ENCODE measurements around the gene SCRT2.

- TF ChIP-seq CTCF (IDR thresholded peaks at IDR 0.05; ENCODE audit: low read depth, low read length, missing input control) (no peak), RAD21 (IDR thresholded peaks at IDR 0.05) (no peak), REST (IDR thresholded peaks at IDR 0.05) (no peak)
Observed at GRCh38 chr20:692044-692443, 16.4 kb upstream of the SCRT2 start.

All from liver (tissue), 3 donors.